ENCODE measurements around the gene SP2.

DNA sequence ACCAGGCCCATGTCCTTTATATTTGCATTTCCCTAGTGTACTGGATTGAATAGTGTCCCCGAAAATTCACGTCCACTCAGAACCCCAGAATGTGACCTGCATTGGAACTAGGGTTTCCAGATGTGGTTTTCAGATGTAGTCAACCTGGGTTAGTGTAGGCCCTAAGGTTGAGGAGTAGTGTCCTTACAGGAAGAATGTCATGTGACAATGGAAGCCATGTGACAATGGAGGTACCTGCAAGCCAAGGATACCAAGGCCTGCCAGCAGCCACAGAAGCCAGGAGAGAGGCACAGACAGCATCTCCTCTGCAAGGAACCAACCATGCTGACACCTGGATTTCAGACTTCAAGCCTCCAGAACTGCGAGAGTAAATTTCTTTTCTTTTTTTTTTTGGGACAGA, 66.9 kb downstream of the SP2 start:
- TF ChIP-seq, protein P1, sequence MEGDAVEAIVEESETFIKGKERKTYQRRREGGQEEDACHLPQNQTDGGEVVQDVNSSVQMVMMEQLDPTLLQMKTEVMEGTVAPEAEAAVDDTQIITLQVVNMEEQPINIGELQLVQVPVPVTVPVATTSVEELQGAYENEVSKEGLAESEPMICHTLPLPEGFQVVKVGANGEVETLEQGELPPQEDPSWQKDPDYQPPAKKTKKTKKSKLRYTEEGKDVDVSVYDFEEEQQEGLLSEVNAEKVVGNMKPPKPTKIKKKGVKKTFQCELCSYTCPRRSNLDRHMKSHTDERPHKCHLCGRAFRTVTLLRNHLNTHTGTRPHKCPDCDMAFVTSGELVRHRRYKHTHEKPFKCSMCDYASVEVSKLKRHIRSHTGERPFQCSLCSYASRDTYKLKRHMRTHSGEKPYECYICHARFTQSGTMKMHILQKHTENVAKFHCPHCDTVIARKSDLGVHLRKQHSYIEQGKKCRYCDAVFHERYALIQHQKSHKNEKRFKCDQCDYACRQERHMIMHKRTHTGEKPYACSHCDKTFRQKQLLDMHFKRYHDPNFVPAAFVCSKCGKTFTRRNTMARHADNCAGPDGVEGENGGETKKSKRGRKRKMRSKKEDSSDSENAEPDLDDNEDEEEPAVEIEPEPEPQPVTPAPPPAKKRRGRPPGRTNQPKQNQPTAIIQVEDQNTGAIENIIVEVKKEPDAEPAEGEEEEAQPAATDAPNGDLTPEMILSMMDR (IDR thresholded peaks at IDR 0.05): no peak
- no peak for TF ChIP-seq POLR2A (IDR thresholded peaks at IDR 0.05)

Measured in prostate gland (tissue), 2 donors.